GM23338 (cell line): ENCODE results near the gene CD74. TPM values are rescaled to one million over a fixed set of nuclear protein-coding genes. Genes with fewer than 3 reads are reported as not detected.

Source experiments
- ATAC-seq: fragments of 200-7000 bp; cut with Tn5 transposase; 3 replicates; pipeline ENCODE4 v1.9.1; 2020
- DNase-seq: peaks from one replicate; pipeline ENCODE4 v3.0.0-alpha.2; 2015; ENCODE audit warnings: low spot score
- H2AFZ ChIP-seq: fragments of 200-600 bp; sonication (generic); 2 replicates; pipeline ENCODE4 v1.8.0; 2016; ENCODE audit warnings: antibody characterized with exemption, mild to moderate bottlenecking, moderate library complexity
- H3F3A ChIP-seq: fragments of 200-600 bp; sonication (generic); replicated peaks from 2 replicates; pipeline ENCODE4 v1.8.0; 2017; ENCODE audit warnings: antibody characterized with exemption, mixed run types, low read depth
- H3K27ac ChIP-seq: fragments of 200-600 bp; sonication (generic); 2 replicates; pipeline ENCODE4 v1.6.1; 2016; ENCODE audit warnings: low read depth
- H3K27me3 ChIP-seq: fragments of 200-600 bp; sonication (generic); 2 replicates; pipeline ENCODE4 v1.8.0; 2016; ENCODE audit warnings: mild to moderate bottlenecking, mixed run types, moderate library complexity; ENCODE audit not compliant: insufficient read depth
- H3K36me3 ChIP-seq: fragments of 200-600 bp; sonication (generic); 2 replicates; pipeline ENCODE4 v1.8.0; 2016; ENCODE audit warnings: mild to moderate bottlenecking; ENCODE audit not compliant: insufficient read depth
- H3K4me1 ChIP-seq: fragments of 200-600 bp; sonication (generic); 2 replicates; pipeline ENCODE4 v1.8.0; 2016; ENCODE audit warnings: mild to moderate bottlenecking, moderate library complexity; ENCODE audit not compliant: insufficient read depth
- H3K4me2 ChIP-seq: fragments of 200-600 bp; sonication (generic); 2 replicates; pipeline ENCODE4 v1.7.1; 2017; ENCODE audit warnings: mixed run types
- H3K4me3 ChIP-seq: fragments of 200-600 bp; sonication (generic); 2 replicates; pipeline ENCODE4 v1.6.1; 2016; ENCODE audit warnings: mixed run types
- H3K79me2 ChIP-seq: fragments of 200-600 bp; sonication (generic); replicated peaks from 2 replicates; pipeline ENCODE4 v1.8.0; 2017; ENCODE audit warnings: mild to moderate bottlenecking; ENCODE audit not compliant: insufficient read depth
- H3K9me2 ChIP-seq: fragments of 200-600 bp; sonication (generic); 2 replicates; pipeline ENCODE4 v1.8.0; 2017; ENCODE audit not compliant: insufficient read depth
- H4K20me1 ChIP-seq: fragments of 200-600 bp; sonication (generic); replicated peaks from 2 replicates; pipeline ENCODE4 v1.8.0; 2017; ENCODE audit warnings: mild to moderate bottlenecking; ENCODE audit not compliant: insufficient read depth
- H3K27ac Mint-ChIP-seq: 2 replicates; pipeline ENCODE4 v1.8.0; 2020; ENCODE audit warnings: inconsistent platforms, mild to moderate bottlenecking, moderate library complexity, mixed read lengths
- H3K27me3 Mint-ChIP-seq: 3 replicates; pipeline ENCODE4 v1.8.0; 2022; ENCODE audit warnings: low read depth, mild to moderate bottlenecking, moderate library complexity, mixed read lengths, inconsistent platforms; ENCODE audit not compliant: insufficient read depth, poor library complexity
- H3K36me3 Mint-ChIP-seq: 3 replicates; pipeline ENCODE4 v1.8.0; 2021; ENCODE audit warnings: low read depth, mild to moderate bottlenecking, inconsistent platforms, moderate library complexity, mixed read lengths
- H3K4me1 Mint-ChIP-seq: 3 replicates; pipeline ENCODE4 v1.8.0; 2020; ENCODE audit warnings: mild to moderate bottlenecking, inconsistent platforms, mixed read lengths
- H3K4me3 Mint-ChIP-seq: 3 replicates; pipeline ENCODE4 v1.8.0; 2021; ENCODE audit warnings: moderate library complexity, mild to moderate bottlenecking, inconsistent platforms, mixed read lengths
- H3K9me3 Mint-ChIP-seq: 3 replicates; pipeline ENCODE4 v1.8.0; 2020; ENCODE audit warnings: moderate library complexity, mild to moderate bottlenecking, inconsistent platforms, mixed read lengths
- CREB1 ChIP-seq: fragments of 250-450 bp; sonication (Bioruptor Pico); IDR thresholded peaks from 2 replicates; pipeline ENCODE4 v1.5.0; 2020; ENCODE audit warnings: low read depth, mild to moderate bottlenecking, moderate library complexity
- CTCF ChIP-seq, 2 experiments: fragments of 200-600 bp in 1 of 2; sonication (generic) in 1 of 2; conservative IDR thresholded peaks; 2 replicates each; pipeline versions ENCODE4 v1.5.1 to v1.6.1; 2016 to 2017; ENCODE audit warnings: antibody characterized with exemption in 2 of 2, low read depth in 2 of 2, mild to moderate bottlenecking in 2 of 2, moderate library complexity in 1 of 2
- EZH2 ChIP-seq: fragments of 200-600 bp; sonication (generic); IDR thresholded peaks from one replicate; pipeline ENCODE4 v1.8.0; 2017; ENCODE audit warnings: antibody characterized with exemption, mild to moderate bottlenecking, low read depth; ENCODE audit not compliant: unreplicated experiment
- EZH2phosphoT487 ChIP-seq: fragments of 200-600 bp; sonication (generic); IDR thresholded peaks from one replicate; pipeline ENCODE4 v1.8.1; 2018; ENCODE audit warnings: antibody characterized with exemption; ENCODE audit not compliant: unreplicated experiment
- JUNB ChIP-seq: IDR thresholded peaks from one replicate; pipeline ENCODE4 v1.6.1; 2016; ENCODE audit warnings: antibody characterized with exemption; ENCODE audit not compliant: unreplicated experiment
- NANOG ChIP-seq: IDR thresholded peaks from 2 replicates; pipeline ENCODE4 v1.6.1; 2016; ENCODE audit warnings: antibody characterized with exemption, borderline replicate concordance
- POLR2AphosphoS5 ChIP-seq: IDR thresholded peaks from 2 replicates; pipeline ENCODE4 v1.6.1; 2016; ENCODE audit warnings: antibody characterized with exemption, low read depth
- REST ChIP-seq: IDR thresholded peaks from one replicate; pipeline ENCODE4 v1.6.1; 2018; ENCODE audit warnings: antibody characterized with exemption; ENCODE audit not compliant: unreplicated experiment
- STAT1 ChIP-seq: IDR thresholded peaks from one replicate; pipeline ENCODE4 v1.6.1; 2016; ENCODE audit warnings: antibody characterized with exemption; ENCODE audit not compliant: unreplicated experiment
- ZNF331 ChIP-seq: fragments of 250-450 bp; sonication (Bioruptor Pico); IDR thresholded peaks from 2 replicates; pipeline ENCODE4 v1.5.0; 2020; ENCODE audit warnings: low read depth, mild to moderate bottlenecking, moderate library complexity
- ZNF462 ChIP-seq: fragments of 250-450 bp; sonication (Bioruptor Pico); IDR thresholded peaks from 2 replicates; pipeline ENCODE4 v1.5.0; 2020; ENCODE audit warnings: mild to moderate bottlenecking, moderate library complexity
- polyA plus RNA-seq: library from polyadenylated mRNA; unstranded; fragments of >200 nt; fragmentation: Nextera tagmentation; extraction: Ambion mirVana; gene quantifications from 2 replicates; pipeline ENCODE4 v1.2.1, GENCODE V29; 2016
- total RNA-seq: library from RNA; depleted of rRNA; stranded (reverse); fragments of >200 nt; shearing (Covaris generic); gene quantifications from 2 replicates; pipeline ENCODE4 v1.2.3, GENCODE V29; 2014

Gene CD74
- total and polyA plus RNA-seq, 2 experiments from 2014 or later, result 49.8 to 98.4 TPM

- Mint-ChIP-seq H3K4me3 (no peak overlapping the region), H3K4me1 (peaks cover 13% of the 10 kb centered on the region), H3K36me3 (peaks cover 66% of the 10 kb centered on the region), H3K9me3 (no peaks in the 10 kb centered on the region), H3K27ac (no peak overlapping the region), H3K27me3 (no peaks in the 10 kb centered on the region)
- Histone ChIP-seq H4K20me1 (peaks cover 54% of the 10 kb centered on the region), H3F3A (0 out of 2 replicates have a peak, but pooled peaks cover 5% of the 10 kb centered on the region), H3K36me3 (peaks cover 52% of the 10 kb centered on the region), H3K4me2 (no peak overlapping the region), H2AFZ (no peak overlapping the region), H3K27ac (no peak overlapping the region), H3K27me3 (no peaks in the 10 kb centered on the region), H3K4me3 (no peak overlapping the region), H3K9me2 (no peaks in the 10 kb centered on the region), H3K79me2 (peaks cover 52% of the 10 kb centered on the region), H3K4me1 (peaks cover 3% of the 10 kb centered on the region)
- ATAC-seq, result no peak
- no peak for DNase-seq
- TF ChIP-seq EZH2 (no peak), NANOG (no peak), ZNF462 (CRISPR knock-in tag) (no peak), JUNB (no peak), STAT1 (no peak), ZNF331 (CRISPR knock-in tag) (no peak), CREB1 (CRISPR knock-in tag) (no peak), REST (no peak), POLR2AphosphoS5 (no peak), CTCF (conservative IDR thresholded peaks at IDR 0.05; ENCODE audit: low read depth in 2 of 2) (no peak), EZH2phosphoT487 (no peak)
Measured at GRCh38 chr5:150361301-150361700, 51.4 kb downstream of the CD74 start.
